Left lung (tissue), 10 donors: ENCODE measurements around the gene ANKRD13D. TPM values are rescaled to one million over a fixed set of nuclear protein-coding genes. Genes with fewer than 3 reads are reported as not detected.
A peak's percentile ranks its signal among the peaks of the same experiment; 100 is the strongest.

Experiments
- ATAC-seq: fragments of 200-7000 bp; cut with Tn5 transposase; one replicate; pipeline ENCODE4 v1.9.1; 2020; ENCODE audit warnings: moderate library complexity
- DNase-seq, 4 donors: peaks; one replicate each; pipeline ENCODE4 v3.0.0-alpha.2; 2013 to 2020
- H3K27ac ChIP-seq, 2 donors: fragments of 200-600 bp; sonication (generic) in 1 of 2; one replicate each; pipeline versions ENCODE4 v1.5.0 to v1.8.0; 2020 to 2021
- H3K27me3 ChIP-seq, 2 donors: fragments of 200-600 bp; sonication (generic) in 1 of 2; one replicate each; pipeline versions ENCODE4 v1.5.0 to v1.8.0; 2020 to 2021
- H3K36me3 ChIP-seq, 2 donors: fragments of 200-600 bp; sonication (generic) in 1 of 2; one replicate each; pipeline versions ENCODE4 v1.5.0 to v1.8.0; 2020 to 2021
- H3K4me1 ChIP-seq, 2 donors: fragments of 200-600 bp; one replicate each; pipeline ENCODE4 v1.8.0; 2021
- H3K4me3 ChIP-seq, 2 donors: fragments of 200-600 bp; sonication (generic) in 1 of 2; one replicate each; pipeline versions ENCODE4 v1.5.0 to v1.8.0; 2020 to 2021; ENCODE audit warnings: mild to moderate bottlenecking in 1 of 2
- H3K9me3 ChIP-seq, 2 donors: fragments of 200-600 bp; sonication (generic) in 1 of 2; one replicate each; pipeline versions ENCODE4 v1.5.0 to v1.8.0; 2020 to 2021
- intact Hi-C, 2 donors: fragments of 100-400 bp; cut with DNase I; formaldehyde crosslinking; loops; one replicate each; pipeline versions ENCODE4 v1.11.2 to v1.14.2; 2022
- polyA plus RNA-seq, 6 donors: library from polyadenylated mRNA; unstranded; fragments of 120-200 nt; gene quantifications; one replicate each; pipeline ENCODE4 v1.2.1, GENCODE V29; 2013; ENCODE audit not compliant: insufficient read length in 6 of 6
- total RNA-seq, 2 donors: library from RNA; stranded (reverse); fragmentation: NEBNext Ultra II Directional; extraction: Animal tissue kit (Norgen Biotek cat#: 25700); gene quantifications; one replicate each; pipeline ENCODE4 v1.2.1, GENCODE V29; 2021
- TF ChIP-seq, protein P1 (sequence below), 2 donors: fragments of 200-600 bp; sonication (generic) in 1 of 2; IDR thresholded peaks; one replicate each; pipeline versions ENCODE4 v1.5.0 to v1.8.0; 2021; ENCODE audit warnings: antibody characterized with exemption in 2 of 2
- donor health status: DM: no; HTN: yes; CAD: no.
- donor health status: DM: no; HTN: no; CAD: no.

ANKRD13D gene
- total and polyA plus RNA-seq, 8 donors = 34.5 to 81.2 (median 50.3) TPM

- intact Hi-C loops = no loop called here
- H3K27ac ChIP-seq = peak overlapping the region in 1 of 2 donors; percentile 100
- peaks cover 0 to 87% of the 10 kb centered on the region in 2 donors for H3K36me3 ChIP-seq
- no peak for ATAC-seq
- H3K9me3 ChIP-seq = no peaks in the 10 kb centered on the region
- H3K4me1 ChIP-seq = peaks cover 19 to 99% of the 10 kb centered on the region in 2 donors
- no peaks in the 10 kb centered on the region for H3K27me3 ChIP-seq
- DNase-seq = peak in 1 of 4 donors; percentile 23
- no peak overlapping the region for H3K4me3 ChIP-seq
- TF ChIP-seq, protein P1, sequence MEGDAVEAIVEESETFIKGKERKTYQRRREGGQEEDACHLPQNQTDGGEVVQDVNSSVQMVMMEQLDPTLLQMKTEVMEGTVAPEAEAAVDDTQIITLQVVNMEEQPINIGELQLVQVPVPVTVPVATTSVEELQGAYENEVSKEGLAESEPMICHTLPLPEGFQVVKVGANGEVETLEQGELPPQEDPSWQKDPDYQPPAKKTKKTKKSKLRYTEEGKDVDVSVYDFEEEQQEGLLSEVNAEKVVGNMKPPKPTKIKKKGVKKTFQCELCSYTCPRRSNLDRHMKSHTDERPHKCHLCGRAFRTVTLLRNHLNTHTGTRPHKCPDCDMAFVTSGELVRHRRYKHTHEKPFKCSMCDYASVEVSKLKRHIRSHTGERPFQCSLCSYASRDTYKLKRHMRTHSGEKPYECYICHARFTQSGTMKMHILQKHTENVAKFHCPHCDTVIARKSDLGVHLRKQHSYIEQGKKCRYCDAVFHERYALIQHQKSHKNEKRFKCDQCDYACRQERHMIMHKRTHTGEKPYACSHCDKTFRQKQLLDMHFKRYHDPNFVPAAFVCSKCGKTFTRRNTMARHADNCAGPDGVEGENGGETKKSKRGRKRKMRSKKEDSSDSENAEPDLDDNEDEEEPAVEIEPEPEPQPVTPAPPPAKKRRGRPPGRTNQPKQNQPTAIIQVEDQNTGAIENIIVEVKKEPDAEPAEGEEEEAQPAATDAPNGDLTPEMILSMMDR (IDR thresholded peaks at IDR 0.05) = no peak
Measured at GRCh38 chr11:67281552-67282150, 7.5 kb upstream of the ANKRD13D start.

- TF ChIP-seq, protein P1 (IDR thresholded peaks at IDR 0.05) = no peak
- intact Hi-C loops = no loop called here
- Histone ChIP-seq H3K9me3 (no peaks in the 10 kb centered on the region), H3K27me3 (no peaks in the 10 kb centered on the region), H3K4me1 (peaks cover 15 to 99% of the 10 kb centered on the region in 2 donors), H3K4me3 (no peak overlapping the region), H3K27ac (peak overlapping the region; percentile 58 to 100), H3K36me3 (peaks cover 0 to 94% of the 10 kb centered on the region in 2 donors)
- DNase-seq (peak in 2 of 4 donors; percentile 32 to 58), ATAC-seq (no peak)
Measured at GRCh38 chr11:67282155-67282875, 6.8 kb upstream of the ANKRD13D start.

GRCh38 chr11:67282876-67283371 is 6.2 kb upstream of the ANKRD13D start:
- Histone ChIP-seq H3K9me3 (no peaks in the 10 kb centered on the region), H3K4me3 (peak overlapping the region in 1 of 2 donors; percentile 89), H3K36me3 (peaks cover 0 to 96% of the 10 kb centered on the region in 2 donors), H3K4me1 (peaks cover 15 to 99% of the 10 kb centered on the region in 2 donors), H3K27me3 (no peaks in the 10 kb centered on the region), H3K27ac (peak overlapping the region; percentile 58 to 100)
- DNase-seq = peak in 2 of 4 donors; percentile 35 to 72
- ATAC-seq = no peak
- TF ChIP-seq, protein P1 (IDR thresholded peaks at IDR 0.05) = no peak
- intact Hi-C loops = no loop called here

- Histone ChIP-seq H3K27me3 (no peaks in the 10 kb centered on the region), H3K4me3 (peak overlapping the region in 1 of 2 donors; percentile 89), H3K9me3 (no peaks in the 10 kb centered on the region), H3K4me1 (peaks cover 12 to 97% of the 10 kb centered on the region in 2 donors), H3K36me3 (peaks cover 0 to 90% of the 10 kb centered on the region in 2 donors), H3K27ac (peak overlapping the region; percentile 73 to 100)
- peak; percentile 27 for ATAC-seq
- DNase-seq = peak in 2 of 4 donors; percentile 68 to 79
- intact Hi-C loops = no loop called here
- TF ChIP-seq, protein P1 (IDR thresholded peaks at IDR 0.05) = no peak
Measured at GRCh38 chr11:67283481-67283963, 5.6 kb upstream of the ANKRD13D start.
